HG02642 (cell line): ENCODE measurements around the gene PDGFRA.
A peak's percentile ranks its signal among the peaks of the same experiment; 100 is the strongest.
"Not testable (repeated sequence)": the region's sequence is repeated elsewhere in the genome, so short reads cannot be mapped to it uniquely, and the experiment has no call there.

ENCODE experiments used
- ATAC-seq: cut with Tn5 transposase; IDR thresholded peaks from one replicate; pipeline ENCODE4 v1.9.1; 2021; ENCODE audit warnings: mild to moderate bottlenecking; ENCODE audit not compliant: unreplicated experiment, poor library complexity

PDGFRA gene

DNA sequence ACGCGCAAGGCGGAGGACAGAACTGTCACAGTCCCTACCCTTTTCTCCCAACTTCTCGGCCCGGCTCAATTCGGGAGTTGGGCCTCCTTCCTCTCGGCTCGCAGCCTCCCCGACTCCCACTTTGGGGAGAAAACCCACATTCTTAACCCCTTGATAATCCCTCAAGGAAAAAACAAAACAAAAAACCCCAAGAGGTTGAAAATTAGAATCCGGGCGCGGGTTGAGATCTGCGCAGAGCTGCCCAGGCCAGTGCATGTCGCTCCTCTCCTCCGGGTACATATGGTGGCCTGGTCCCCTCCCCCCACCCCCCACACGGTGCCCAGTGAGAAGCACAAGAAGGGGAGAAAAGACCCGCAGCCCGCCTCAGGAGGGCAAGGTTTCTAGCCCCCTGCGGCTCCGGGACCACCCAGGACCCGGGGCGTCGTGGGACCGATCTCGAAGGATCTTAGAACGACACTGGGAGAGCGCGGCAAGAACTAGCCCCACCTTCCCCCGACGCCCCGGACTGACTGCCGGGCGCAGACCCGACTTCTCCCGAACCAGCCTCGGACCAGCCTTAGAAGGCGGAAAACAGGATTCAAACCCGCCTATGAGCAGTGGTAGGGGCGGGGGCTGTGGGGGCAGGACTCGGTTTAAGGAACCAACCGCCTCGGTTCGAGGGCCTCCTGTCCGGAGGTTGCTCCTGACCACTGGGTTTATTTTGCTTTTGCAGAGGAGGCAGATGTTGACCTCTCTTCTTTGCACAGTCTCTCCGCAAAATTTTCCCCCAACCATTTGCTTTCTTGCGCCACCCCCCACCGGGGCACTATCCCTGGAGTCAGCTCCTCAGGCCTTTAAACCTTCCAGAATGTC is 2.5 kb upstream of the PDGFRA start:
- ATAC-seq = no peak

DNA sequence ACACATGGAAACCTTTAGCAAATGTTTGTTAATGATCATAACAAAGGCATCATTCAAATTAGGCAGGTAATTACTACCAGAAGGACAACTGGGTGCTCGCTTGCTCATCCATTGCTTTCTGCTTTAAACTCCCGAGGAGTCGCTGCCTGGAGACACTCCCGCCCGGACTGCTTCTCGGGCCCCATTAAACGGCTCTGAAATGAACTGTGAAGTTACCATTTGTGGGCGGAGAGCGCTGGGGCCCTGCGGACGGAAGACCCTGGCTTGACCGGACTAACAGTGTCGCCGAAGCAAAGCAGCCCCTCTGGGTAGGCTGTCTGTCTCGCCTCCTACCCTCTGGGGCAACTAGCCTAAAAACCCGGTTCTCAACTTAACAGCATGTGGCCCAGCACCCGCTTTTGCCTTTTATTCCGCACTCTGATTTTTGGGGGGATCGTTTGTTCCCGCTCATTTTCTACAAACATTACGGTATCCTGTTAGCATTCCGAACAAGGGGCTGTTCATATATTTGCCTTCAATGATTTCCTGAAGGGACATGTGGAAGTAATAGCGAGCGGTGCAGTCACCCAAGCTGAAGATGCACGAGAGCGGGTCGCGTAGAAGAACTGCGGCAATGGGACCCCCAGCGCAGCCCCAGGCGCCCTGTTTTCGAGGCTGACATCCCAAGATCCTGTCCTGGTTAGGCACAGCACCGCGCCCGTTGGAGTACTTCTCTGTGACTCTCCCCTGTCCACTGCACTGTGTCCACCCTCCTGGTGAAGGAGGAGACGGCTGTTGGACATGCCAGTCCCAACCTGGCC is 1.6 kb upstream of the PDGFRA start:
- ATAC-seq = no peak

DNA sequence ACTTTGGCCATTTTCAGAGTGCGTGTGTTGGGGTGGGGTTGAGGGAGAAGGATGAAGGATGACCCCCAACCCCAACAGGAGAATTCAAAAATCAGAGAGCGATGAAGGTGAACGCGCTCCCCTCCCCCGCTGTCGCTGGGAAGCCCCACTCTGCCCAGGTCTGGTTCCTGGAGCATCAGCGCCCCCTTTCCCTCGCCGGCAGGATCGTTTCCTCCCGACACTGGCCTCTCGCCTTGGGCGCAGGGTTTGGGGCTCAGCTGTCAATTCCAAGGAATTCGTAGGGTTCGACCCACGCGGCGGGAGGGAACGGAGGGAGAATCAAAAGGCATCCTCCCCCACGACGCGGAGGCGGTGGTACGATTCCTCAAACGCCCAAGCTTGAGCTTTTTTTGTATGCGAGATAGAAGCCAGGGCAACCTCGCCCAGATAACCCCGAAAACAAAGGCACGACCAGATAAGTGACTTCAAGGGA is 1.0 kb upstream of the PDGFRA start:
- ATAC-seq = no peak

DNA sequence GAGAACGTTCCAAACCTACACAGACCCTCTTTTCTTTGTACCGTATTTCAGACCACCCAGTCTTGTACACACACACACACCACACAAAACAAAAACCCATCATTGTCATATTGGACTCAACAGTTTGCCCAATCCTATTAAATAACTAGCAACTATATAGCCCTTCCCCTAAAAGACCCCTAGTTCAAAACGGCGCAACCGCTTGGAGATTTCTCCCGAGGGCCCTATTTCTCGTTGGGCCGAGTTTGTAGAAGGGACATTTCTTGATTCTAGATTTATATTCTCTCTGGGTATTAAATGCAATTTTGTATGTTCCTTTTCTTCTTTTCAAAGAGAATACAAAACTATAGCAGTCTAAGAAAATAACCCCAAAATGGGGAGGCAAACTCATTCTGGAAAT is 547 bp upstream of the PDGFRA start:
- ATAC-seq = no peak

DNA sequence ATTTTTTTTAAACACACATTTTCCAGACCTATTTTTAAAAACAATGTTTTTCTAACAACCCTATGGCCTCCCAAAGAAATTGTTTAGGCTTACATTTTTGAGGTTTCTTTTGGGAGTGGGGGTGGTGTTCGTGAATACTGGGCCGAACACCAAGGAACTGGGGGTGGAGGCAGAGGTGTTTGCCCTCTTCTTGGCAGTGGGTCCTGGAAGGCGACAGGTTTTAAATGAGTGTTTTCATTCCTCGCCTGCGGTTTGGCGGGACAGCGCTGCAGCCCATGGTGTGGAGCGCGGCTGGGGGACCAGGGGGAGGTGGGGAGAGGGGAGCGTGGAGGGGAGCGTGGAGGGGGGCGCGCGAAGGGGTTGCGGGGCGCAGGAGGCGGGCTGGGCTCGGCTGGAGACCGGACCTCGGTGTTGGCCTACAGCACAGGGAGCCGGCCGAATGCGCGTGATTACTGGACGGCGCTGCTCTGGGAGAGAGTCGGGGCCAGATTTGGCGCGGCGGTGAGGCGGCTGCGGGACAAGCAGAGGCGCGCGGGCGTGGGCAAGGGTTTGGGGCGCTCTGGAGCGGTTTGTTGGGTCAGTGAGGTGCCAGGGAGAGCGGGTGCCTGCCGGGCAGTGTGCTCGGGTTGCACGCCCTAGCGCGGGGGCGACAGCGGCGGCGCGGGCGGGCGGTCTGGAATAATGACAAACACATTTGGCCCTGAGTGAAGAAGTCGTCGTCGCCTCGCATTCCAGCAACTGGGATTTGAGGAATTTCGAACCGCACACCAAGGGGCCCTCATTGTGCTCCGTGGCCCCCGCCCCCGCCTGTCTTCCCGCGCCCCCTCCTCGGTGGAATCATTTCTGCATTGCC is 764 bp downstream of the PDGFRA start:
- ATAC-seq = no peak

DNA sequence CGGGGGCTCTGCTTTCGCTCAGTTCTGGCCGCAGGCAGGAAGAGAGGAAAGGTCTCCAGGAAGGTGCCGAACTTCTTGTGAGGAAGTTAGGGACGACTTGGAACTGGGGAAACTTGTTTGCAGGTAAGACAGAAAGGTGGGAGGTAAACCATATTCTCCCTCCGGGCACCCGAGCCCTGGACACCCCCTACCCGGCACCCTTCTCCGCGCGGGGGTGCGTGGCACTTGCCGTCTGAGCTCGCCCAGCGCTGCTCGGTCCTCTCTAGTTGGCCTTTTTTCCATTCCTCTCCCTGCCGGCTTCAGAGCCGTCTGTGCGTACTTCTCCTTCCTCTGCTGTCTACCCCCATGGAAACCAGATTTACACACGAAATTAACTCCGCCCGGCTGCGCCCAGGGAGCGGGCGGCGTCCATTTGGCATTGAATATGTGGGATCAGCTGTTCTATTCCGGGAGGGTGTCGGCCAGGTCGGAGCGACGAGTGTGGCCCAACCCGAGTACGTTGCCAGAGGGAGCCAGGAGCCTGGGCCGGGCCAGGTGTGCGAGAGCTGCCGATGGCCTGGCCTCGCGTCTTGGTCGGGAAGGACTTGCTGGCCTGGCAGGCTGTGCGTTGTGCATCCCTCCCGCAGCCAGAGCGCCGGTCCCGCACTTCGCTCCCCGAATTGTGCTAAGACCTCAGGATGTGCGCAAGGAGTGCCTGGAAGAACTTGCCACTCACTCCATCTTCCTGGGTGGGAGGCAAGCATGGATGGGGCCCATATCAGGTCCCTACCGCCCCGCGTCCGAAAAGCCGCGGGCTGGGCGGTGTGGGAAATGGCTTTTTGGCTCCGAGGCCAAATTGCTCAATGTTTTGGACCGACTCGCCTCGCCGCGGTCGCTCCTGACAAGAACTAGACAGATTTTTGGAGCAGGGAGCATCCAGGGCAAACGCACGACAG is 1.7 kb downstream of the PDGFRA start:
- no peak for ATAC-seq

DNA sequence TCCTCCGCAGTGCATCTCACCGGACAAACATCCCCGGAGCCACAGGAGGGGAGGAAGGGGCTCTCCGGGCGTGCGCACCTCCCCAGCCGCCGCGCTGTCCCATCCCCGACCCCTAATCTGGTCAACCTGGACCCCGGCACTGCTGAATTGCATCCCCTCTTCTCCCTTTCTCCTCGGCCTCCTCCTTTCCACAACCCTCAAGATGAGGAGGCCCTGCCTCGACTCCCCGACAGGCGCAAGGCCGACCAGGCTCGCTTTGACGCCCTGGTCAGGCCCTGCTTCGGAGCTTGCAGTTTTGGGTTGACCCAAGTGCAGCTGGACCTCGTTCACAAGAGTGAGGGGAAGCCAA is 2.3 kb downstream of the PDGFRA start:
- no peak for ATAC-seq

DNA sequence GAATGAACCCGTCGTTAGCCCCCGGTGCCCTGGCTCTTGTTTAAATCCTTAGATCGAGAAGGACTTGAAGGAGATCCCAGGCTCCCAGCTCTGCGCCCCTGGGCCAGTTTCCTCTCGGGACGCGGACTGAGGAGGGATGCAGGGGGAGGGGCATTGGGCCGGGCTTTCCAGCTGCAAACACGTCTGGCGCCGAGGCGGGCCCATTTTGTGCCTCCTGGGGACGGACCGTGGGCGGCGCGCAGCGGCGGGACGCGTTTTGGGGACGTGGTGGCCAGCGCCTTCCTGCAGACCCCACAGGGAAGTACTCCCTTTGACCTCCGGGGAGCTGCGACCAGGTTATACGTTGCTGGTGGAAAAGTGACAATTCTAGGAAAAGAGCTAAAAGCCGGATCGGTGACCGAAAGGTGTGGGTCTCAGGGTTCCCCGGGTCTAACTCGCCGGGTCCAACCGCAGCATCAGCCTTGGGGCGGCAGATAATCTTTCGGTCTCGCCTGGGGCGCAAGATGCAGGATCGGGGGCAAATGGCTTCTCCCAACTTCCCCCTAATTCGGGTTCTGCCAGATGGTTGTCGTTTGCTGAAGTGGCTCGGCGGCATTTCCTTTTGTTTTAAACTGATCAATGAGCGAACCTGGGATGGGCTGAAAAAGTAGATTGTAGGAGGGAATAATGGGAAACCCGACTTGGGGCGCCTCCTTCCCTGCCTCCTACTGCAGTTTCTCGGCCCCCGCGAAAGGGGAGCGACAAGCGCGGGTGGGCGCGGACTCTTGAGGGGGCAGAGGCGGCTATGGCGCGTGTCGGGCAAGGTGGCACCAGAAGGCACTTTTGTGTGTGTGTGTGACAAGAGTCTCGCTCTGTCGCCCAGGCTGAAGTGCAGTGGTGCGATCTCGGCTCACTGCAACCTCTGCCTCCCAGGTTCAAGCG is 2.9 kb downstream of the PDGFRA start:
- no peak for ATAC-seq

DNA sequence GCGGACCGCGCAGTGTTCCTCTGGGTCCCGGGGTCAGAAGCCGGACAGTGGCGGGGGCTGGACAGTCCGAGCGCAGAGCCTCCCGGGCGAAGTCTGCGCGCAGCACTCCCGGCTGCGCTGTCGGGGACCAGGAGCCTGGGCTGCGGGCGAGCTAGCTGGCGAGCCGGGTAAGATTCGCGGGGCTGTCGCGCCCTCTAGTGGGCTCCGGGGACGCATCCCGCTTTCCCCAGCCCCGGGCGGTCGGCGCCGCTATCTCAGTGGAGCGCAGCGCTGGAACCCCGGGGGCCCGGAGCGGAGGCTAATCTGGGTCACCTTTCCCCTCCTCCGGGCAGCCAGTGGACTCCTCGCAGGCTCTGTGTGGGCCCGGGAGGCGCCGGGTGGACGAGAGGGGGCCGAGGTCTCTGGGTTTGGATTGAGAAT is 4.2 kb downstream of the PDGFRA start:
- ATAC-seq = peak; percentile 90

DNA sequence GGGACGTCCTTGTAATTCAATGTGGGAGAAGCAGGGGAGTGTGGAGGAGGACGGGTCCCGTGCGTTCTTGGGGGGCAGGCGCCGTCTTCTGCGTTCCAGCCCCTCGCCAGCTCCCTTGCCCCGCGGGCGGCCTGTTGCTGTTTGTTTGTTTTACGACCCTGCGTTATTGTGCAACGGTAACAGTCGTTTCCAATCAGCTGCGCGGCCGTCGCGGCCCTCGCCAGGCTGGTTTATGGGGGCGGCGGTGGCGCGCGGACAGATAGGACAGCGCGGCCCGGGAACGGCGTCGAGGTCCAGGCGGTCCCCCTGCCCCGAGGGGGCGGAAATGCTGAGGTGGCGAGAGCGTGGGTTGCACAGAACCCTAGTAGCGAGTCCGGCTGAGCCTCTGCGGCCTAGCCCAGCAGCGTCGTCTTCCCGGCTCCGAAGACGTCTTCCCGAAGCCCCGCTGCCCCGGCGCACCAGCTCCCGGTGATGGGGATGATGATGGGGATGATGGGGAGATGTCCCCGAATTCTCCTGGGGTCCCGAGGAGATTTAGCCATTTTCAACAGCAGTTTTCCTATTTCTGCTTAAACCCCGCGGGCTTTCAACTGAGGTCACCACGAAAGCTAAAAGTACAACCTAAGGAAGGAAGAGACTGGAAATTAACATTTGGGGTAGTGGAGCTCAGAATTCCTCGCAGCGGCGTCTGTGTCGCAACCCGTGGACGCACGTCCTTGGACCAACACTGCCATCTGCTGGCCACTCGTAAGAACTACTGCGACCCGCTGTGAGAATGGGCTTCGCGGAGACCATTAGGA is 4.8 kb downstream of the PDGFRA start:
- peak; percentile 58 for ATAC-seq

DNA sequence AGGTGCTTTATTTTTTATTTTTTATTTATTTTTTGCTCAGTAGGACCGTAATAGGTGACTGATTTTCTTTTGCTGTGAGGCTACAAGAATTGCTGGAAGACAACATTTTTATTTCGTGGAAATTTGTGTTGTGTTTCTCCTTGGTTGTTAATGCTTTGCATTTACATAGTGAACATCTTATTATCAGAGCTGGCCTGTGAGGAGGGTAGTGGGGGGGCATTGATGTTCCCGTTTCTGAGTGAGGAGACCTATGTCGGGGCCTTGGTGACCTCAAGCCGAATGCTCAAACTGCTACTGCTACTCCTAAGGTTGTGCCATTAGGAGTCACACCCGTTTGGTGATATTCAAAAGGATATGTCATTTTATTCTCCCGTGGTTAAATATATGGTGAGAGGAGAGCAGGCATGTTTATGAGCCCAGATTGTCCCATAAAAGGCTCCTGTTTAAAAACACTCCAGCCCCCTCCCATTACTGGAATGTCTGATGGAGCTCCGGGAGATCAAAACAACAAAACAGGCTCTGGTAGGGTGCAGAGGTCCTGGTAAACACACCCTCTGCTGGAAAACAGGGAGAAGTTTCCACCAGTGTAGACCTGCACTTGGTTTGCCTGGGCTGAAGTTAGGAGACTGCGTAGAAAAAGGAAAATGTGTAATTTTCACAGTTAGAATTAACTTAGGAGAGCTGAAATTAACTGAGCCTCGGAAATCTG is 5.6 kb downstream of the PDGFRA start:
- ATAC-seq = no peak

DNA sequence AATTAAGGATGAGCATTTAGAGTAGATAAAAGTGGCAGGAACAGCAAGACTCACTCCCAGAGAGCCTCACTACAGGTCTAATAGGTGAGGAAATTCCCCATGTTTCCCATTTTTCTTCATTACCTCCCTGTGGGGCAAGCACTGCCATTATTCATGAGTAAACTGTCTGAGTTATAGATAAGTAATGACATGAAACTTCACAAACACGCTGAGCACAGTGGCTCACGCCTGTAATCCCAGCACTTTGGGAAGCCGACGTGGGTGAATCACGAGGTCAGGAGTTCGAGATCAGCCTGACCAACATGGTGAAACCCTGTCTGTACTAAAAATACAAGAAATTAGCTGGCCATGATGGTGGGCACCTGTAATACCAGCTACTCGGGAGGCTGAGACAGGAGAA is 7.2 kb downstream of the PDGFRA start:
- not testable (repeated sequence) for ATAC-seq

DNA sequence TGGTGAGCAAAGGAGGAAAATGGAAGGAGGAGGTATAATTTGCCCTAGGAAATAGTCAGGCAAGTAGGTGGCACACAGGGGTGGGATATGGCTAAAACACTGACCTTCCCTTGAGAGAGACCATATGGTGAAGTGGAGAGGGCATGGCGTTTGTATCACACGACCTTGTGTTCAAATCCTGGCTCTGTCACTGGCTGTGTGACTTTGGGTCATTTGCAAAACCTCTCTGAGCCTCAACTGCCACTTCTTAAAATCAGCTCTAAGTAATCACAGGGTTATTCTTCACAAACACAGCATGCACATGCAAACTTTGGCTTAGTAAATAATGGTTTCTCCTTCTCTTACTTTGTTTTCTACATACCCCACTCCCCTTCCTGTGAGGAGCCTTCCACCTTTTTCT is 8.7 kb downstream of the PDGFRA start:
- ATAC-seq = no peak

DNA sequence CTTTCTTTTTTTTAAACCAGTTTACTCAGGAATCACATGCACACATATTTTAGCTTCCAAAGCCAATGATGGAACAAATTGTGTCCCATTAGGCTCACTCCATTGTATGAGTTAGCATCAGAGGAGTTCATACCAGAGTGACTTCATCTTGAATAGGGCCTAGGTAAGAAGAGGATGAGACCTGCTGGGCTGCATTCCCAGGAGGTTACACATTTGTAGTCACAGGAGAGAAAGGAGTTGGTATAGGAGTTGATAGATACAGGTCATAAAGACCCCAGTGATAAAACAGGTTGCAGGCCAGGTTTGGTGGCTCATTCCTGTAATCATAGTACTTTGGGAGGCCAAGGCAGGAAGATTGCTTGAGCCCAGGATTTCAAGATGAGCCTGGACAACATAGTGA is 9.3 kb downstream of the PDGFRA start:
- ATAC-seq = no peak

DNA sequence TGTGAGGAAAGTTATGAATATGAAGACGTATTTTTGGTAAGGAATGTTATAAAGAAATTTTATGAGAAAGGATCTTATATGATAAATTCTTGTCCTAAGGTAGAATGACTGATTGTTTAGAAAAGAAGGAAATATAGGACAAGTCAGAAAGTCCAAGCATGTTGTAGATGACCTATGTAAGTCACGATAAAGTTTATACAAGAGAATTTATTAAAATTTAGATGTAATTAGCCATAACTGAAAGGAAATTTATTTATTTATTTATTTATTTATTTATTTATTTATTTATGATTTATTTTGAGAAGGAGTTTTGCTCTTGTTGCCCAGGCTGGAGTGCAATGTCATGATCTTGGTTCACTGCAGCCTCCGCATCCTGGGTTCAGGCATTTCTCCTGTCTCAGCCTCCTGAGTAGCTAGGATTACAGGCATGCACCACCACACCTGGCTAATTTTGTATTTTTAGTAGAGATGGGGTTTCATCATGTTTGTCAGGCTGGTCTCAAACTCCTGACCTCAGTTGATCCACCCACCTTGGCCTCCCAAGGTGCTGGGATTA is 12.3 kb downstream of the PDGFRA start:
- ATAC-seq = not testable (repeated sequence)

DNA sequence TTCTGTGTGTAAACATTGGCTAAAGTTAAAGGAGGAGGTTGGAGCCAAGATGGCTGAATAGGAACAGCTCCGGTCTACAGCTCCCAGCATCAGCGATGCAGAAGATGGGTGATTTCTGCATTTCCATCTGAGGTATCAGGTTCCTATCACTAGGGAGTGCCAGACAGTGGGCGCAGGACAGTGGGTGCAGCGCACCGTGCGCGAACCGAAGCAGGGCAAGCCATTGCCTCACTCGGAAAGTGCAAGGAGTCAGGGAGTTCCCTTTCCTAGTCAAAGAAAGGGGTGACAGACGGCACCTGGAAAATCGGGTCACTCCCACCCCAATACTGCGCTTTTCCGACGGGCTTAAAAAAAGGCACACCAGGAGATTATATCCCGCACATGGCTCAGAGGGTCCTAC is 14.4 kb downstream of the PDGFRA start:
- ATAC-seq = not testable (repeated sequence)

DNA sequence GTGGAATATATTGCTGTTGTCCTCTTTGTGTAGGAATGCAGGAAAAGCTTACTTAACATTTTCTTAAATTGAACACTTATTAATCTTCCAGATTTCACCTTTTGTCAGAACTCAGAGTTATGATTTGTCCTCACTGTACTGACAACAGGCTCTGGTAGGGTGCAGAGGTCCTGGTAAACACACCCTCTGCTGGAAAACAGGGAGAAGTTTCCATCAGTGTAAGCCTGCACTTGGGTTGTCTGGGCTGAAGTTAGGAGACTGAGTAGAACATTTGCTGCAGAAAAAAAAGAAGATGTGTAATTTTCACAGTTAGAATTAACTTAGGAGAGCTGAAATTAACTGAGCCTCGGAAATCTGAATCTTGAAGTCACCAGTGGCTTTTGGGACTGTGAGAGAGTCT is 23.2 kb downstream of the PDGFRA start:
- not testable (repeated sequence) for ATAC-seq
